Ascending aorta (tissue), 2 donors: ENCODE data around the gene MEF2A. TPM values are rescaled to one million over a fixed set of nuclear protein-coding genes. Genes with fewer than 3 reads are reported as not detected.

ENCODE experiments used
- DNase-seq, 2 donors: peaks; one replicate each; pipeline ENCODE4 v3.0.0-alpha.2; 2019; ENCODE audit warnings: low spot score in 2 of 2
- H3K27ac ChIP-seq, 2 donors: fragments of 200-600 bp; sonication (generic); one replicate each; pipeline ENCODE4 v1.5.1; 2016 to 2017; ENCODE audit warnings: mild to moderate bottlenecking in 1 of 2
- H3K27me3 ChIP-seq: fragments of 200-600 bp; sonication (generic); one replicate; pipeline ENCODE4 v1.5.1; 2017
- H3K36me3 ChIP-seq, 2 donors: fragments of 200-600 bp; sonication (generic); one replicate each; pipeline ENCODE4 v1.5.1; 2016
- H3K4me1 ChIP-seq, 2 donors: fragments of 200-600 bp; sonication (generic); one replicate each; pipeline ENCODE4 v1.5.1; 2016 to 2017; ENCODE audit warnings: mild to moderate bottlenecking in 1 of 2
- H3K4me3 ChIP-seq, 2 donors: fragments of 200-600 bp; sonication (generic); one replicate each; pipeline ENCODE4 v1.5.1; 2016 to 2017; ENCODE audit warnings: mild to moderate bottlenecking in 1 of 2
- H3K9me3 ChIP-seq, 2 donors: fragments of 200-600 bp; sonication (generic); one replicate each; pipeline ENCODE4 v1.5.1; 2016
- intact Hi-C: fragments of 100-400 bp; cut with DNase I; formaldehyde crosslinking; loops from one replicate; pipeline ENCODE4 v1.15.1; 2023
- total RNA-seq: library from RNA; depleted of rRNA; stranded (reverse); fragments of >200 nt; gene quantifications from one replicate; pipeline ENCODE4 v1.1.0, GENCODE V29; 2016
- TF ChIP-seq, protein P1 (sequence below), 3 experiments: fragments of 200-600 bp in 2 of 3; fragments of 450-650 bp in 1 of 3; sonication (generic) in 2 of 3; IDR thresholded peaks; one replicate each; pipeline ENCODE4 v1.5.1; 2016 to 2019; ENCODE audit warnings: antibody characterized with exemption in 3 of 3, mild to moderate bottlenecking in 1 of 3, moderate library complexity in 1 of 3

Gene MEF2A
- total RNA-seq, 1 donor from 2014 or later = 99.4 TPM

DNA sequence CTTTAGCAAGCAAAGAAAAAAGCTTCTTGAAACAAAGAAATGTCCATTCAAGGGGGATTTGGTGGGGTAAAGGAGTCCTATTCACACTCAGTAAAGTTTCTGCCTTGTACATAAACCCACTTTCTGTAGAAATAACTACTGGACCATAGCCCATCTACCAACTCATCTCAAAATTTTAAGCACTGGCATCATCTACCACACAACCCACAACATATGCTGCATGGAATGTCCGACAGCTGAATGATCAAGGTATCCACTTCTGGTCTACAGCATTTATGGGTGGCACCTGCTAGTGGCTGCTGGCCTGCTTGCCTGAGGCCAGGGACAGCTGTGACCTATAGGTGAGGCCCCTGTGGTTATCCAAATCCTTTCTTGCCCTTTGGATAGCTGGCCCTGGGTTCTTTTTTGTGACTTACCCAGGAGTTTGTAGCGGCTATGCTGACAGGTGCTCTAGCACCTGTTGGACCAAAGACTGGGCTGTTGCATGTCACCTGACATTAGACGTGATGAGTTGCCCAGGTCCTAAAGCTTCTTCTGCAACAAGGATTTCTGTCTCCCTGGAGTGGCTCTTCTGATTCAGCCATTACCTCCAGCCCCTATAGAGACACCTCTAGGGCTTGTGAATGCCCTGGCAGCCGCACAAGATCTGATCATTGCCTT lies 19.2 kb upstream of the MEF2A start:
- no peaks in the 10 kb centered on the region for H3K9me3 ChIP-seq
- H3K36me3 ChIP-seq = no peaks in the 10 kb centered on the region
- H3K27ac ChIP-seq = no peak overlapping the region
- no peaks in the 10 kb centered on the region for H3K4me1 ChIP-seq
- H3K4me3 ChIP-seq = no peak overlapping the region
- H3K27me3 ChIP-seq = no peaks in the 10 kb centered on the region
- DNase-seq = no peak
- TF ChIP-seq, protein P1, sequence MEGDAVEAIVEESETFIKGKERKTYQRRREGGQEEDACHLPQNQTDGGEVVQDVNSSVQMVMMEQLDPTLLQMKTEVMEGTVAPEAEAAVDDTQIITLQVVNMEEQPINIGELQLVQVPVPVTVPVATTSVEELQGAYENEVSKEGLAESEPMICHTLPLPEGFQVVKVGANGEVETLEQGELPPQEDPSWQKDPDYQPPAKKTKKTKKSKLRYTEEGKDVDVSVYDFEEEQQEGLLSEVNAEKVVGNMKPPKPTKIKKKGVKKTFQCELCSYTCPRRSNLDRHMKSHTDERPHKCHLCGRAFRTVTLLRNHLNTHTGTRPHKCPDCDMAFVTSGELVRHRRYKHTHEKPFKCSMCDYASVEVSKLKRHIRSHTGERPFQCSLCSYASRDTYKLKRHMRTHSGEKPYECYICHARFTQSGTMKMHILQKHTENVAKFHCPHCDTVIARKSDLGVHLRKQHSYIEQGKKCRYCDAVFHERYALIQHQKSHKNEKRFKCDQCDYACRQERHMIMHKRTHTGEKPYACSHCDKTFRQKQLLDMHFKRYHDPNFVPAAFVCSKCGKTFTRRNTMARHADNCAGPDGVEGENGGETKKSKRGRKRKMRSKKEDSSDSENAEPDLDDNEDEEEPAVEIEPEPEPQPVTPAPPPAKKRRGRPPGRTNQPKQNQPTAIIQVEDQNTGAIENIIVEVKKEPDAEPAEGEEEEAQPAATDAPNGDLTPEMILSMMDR (IDR thresholded peaks at IDR 0.05) = no peak
- intact Hi-C loops = no loop called here

GRCh38 chr15:99547517-99547916 lies 18.3 kb upstream of the MEF2A start:
- H3K27ac ChIP-seq = no peak overlapping the region
- intact Hi-C loops = no loop called here
- no peak overlapping the region for H3K4me3 ChIP-seq
- no peaks in the 10 kb centered on the region for H3K36me3 ChIP-seq
- TF ChIP-seq, protein P1 (IDR thresholded peaks at IDR 0.05) = no peak
- H3K9me3 ChIP-seq = no peaks in the 10 kb centered on the region
- no peak for DNase-seq
- no peaks in the 10 kb centered on the region for H3K4me1 ChIP-seq
- no peaks in the 10 kb centered on the region for H3K27me3 ChIP-seq

DNA sequence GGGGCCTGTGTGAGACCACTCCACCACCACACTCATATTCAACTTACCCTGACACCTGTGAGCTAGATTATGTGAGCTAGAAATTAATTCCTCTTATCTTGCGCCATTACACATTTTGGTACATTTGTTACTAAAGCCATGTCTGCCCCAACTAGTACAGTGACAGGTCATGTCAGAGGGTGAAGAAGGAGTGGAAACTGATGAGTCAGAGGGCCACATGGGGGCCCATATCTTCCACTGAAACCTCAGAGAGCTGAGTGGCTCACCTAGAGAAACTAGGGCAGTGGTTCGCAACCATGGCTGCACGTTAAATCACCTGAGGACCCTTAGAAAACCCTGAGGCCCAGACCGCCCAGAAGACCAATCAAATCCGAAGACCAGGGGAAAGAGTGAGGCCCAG lies 15.7 kb upstream of the MEF2A start:
- H3K9me3 ChIP-seq = no peaks in the 10 kb centered on the region
- intact Hi-C loops = no loop called here
- no peaks in the 10 kb centered on the region for H3K4me1 ChIP-seq
- DNase-seq = no peak
- H3K36me3 ChIP-seq = no peaks in the 10 kb centered on the region
- H3K27ac ChIP-seq = no peak overlapping the region
- TF ChIP-seq, protein P1 (IDR thresholded peaks at IDR 0.05) = no peak
- no peaks in the 10 kb centered on the region for H3K27me3 ChIP-seq
- no peak overlapping the region for H3K4me3 ChIP-seq

GRCh38 chr15:99552111-99552510 lies 13.7 kb upstream of the MEF2A start:
- H3K36me3 ChIP-seq = no peaks in the 10 kb centered on the region
- TF ChIP-seq, protein P1 (IDR thresholded peaks at IDR 0.05) = no peak
- no peak overlapping the region for H3K4me3 ChIP-seq
- H3K4me1 ChIP-seq = no peaks in the 10 kb centered on the region
- H3K27ac ChIP-seq = no peak overlapping the region
- DNase-seq = no peak
- H3K9me3 ChIP-seq = no peaks in the 10 kb centered on the region
- H3K27me3 ChIP-seq = no peaks in the 10 kb centered on the region
- intact Hi-C loops = no loop called here

DNA sequence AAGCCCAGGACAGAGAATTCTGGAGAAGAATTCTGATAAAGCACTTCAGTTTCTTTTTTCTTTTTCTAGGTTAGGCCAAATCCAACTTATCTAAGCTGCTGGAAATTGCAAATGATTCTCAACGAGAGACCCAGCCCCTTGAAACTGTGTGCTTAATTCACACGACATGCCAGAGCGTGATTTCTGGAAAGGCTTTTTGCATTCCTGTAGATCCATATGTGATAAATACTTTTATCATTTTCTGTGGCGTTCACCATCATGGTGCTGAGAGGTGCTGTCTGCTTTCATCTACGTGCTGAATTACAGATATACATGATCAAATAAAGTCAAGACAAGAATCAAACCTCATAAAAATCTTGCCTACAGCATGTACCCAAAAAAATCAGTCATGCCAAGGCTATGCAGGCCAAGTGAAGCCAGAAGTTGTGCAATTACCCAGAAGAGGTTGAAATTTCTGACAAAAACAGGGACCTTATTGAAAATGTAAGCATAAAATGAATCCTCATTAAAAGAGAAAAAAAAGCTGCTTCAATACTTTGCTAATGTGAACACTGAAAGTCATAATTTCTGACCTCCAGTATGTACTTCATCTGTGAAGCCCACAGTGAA lies 10.8 kb upstream of the MEF2A start:
- Histone ChIP-seq H3K27me3 (no peaks in the 10 kb centered on the region), H3K4me1 (no peaks in the 10 kb centered on the region), H3K36me3 (no peaks in the 10 kb centered on the region), H3K4me3 (no peak overlapping the region), H3K9me3 (no peaks in the 10 kb centered on the region), H3K27ac (no peak overlapping the region)
- DNase-seq = no peak
- intact Hi-C loops = no loop called here
- TF ChIP-seq, protein P1 (IDR thresholded peaks at IDR 0.05) = no peak
